Mammary epithelial cell (primary cell): Measurements from ENCODE around the gene TLE6.
"Not testable (repeated sequence)": the region's sequence is repeated elsewhere in the genome, so short reads cannot be mapped to it uniquely, and the experiment has no call there.

ENCODE experiments used
- CTCF ChIP-seq, 2 donors: IDR thresholded peaks in 1 of 2; conservative IDR thresholded peaks in 1 of 2; 2 replicates each; pipeline ENCODE4 v1.5.1; 2011 to 2012; ENCODE audit warnings: inconsistent platforms in 2 of 2, low read length in 2 of 2, mild to moderate bottlenecking in 2 of 2, control low read depth in 1 of 2, low read depth in 1 of 2; ENCODE audit not compliant: insufficient read depth in 1 of 2; ENCODE audit errors: extremely low read depth in 1 of 2
- EZH2 ChIP-seq: IDR thresholded peaks from 2 replicates; pipeline ENCODE4 v1.6.1; 2012; ENCODE audit warnings: low read length, inconsistent platforms, borderline replicate concordance

- not testable (repeated sequence) for TF ChIP-seq CTCF (conservative IDR thresholded peaks at IDR 0.05 in 1 of 2, IDR thresholded peaks at IDR 0.05 in 1 of 2; ENCODE audit: extremely low read depth in 1 of 2, insufficient read depth in 1 of 2, low read depth in 1 of 2, low read length in 2 of 2); EZH2
Observed at GRCh38 chr19:3012059-3012458, 34.7 kb downstream of the TLE6 start.
